Measurements from ENCODE around the gene SPPL3. TPM values are rescaled to one million over a fixed set of nuclear protein-coding genes. Genes with fewer than 3 reads are reported as not detected.

Gene SPPL3
- polyA plus RNA-seq, 4 donors, result 73.1 to 93.3 (median 85.5) TPM

DNA sequence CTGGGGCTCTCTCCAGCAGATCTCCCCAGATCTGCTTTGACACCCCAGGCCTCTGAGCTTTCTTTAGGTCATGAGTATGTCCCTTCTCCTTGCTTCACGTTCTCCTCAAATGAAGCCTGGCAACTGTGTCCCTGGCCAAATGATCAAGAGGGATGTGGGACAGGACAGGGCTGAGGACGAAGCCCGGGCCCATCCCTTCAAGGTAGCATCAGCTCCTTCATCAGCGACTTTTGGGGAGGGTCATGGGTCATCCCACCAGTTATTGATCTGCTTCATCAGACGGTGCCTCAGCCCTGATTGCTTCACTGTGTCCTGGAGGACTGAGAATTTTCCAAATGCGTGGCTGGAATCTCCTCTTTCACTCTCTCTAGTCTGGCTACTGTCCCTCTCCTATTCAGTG, 146.2 kb downstream of the SPPL3 start:
- no peak for DNase-seq (ENCODE audit: low read depth in 4 of 4, low spot score in 3 of 4)

DNA sequence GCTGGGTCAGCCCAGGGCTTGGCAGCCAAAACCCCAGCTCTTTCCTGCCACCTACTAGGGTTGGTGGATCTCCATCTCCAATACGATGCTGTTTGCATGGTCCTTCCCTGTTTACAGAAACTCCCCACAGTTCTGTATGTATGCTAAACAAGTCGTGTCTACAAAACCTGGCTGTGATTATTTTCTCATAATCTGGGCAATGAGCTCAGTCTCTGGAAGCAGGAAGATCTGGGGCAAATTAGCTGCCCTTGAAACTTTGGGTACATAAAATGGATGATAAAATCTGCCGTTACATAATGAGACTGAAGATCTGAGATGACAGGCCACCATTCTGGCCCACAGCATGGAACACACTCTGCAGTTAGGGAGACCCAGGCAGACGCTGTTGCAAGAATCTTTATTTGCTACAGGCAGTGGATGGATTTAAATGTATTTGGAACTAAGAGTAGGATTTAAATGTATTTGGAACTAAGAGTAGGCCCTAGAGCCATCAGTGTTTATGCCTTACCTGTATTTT, 146.9 kb downstream of the SPPL3 start:
- no peak for DNase-seq (ENCODE audit: low read depth in 4 of 4, low spot score in 3 of 4)

DNA sequence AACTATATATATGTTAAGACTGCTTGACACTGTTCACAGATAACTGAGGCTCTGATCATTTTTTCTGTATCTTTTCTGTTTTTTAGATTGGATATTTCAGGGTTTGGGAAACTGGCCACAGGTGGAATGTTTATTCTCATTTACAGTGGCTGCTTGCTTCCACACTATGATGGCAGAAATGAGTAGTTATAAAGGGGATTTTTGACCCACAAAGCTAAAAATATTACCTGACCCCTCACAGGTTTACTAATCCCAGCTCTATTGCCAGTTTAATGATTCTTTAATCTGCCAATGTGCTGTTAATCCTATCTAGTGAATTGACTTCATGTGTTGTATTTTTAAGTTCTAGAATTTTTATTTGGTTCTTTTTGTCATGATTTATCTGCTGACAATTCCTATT, 148.9 kb downstream of the SPPL3 start:
- no peak for DNase-seq (ENCODE audit: low read depth in 4 of 4, low spot score in 3 of 4)

DNA sequence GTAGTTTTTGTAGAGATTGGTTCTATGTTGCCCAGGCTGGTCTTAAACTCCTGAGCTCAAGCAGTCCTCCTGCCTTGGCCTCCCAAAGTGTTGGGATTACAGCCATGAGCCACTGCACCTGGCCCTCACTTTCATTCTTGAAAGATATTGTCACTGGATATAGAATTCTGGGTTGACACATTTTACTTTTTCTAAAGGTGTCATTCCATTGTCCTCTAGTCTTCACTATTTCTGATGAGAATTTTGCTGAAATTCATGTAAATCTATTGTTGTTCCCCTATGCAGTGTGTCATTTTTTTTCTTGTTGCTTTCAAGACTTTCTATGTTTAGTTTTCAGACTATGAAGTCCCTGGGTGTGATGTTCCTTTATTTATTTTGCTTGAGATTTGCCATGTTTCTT, 149.4 kb downstream of the SPPL3 start:
- DNase-seq (ENCODE audit: low read depth in 4 of 4, low spot score in 3 of 4), result no peak

DNA sequence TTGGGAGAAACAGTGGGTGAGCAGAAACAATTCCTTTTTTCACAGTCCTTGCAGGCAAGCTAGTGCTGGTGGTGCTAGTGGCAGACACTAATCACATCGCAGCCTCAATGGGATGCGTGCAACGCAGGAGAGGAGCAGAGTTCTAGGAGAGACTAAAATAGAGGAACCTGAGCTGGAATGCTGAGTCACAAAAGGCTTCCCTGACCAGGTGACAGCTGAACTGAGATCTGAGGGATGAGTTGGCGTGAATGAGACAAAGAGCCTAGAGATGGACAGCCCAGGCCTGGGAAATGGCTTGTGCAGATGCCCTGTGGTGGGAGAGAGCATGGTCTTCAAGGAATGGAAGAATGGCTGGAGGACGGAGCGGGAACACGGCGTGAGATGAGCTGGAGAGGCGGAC, 152.8 kb downstream of the SPPL3 start:
- no peak for DNase-seq (ENCODE audit: low read depth in 4 of 4, low spot score in 3 of 4)

DNA sequence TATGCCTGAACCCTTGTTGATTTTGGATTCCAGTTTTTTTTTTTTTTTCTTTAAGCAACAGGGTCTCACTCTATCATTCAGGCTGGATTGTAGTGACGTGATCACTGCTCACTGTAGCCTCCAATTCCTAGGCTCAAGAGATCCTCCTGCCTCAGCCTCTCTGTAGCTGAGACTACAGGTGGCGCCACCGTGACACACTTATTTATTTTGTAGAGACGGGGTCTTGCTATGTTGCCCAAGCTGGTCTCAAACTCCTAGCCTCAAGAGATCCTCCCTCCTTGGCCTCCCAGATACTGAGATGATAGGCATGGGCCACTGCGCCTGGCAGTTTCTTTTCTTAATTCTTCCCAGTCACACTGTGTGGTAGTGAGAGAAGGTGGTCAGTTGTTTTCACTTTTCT, 153.4 kb downstream of the SPPL3 start:
- no peak for DNase-seq (ENCODE audit: low read depth in 4 of 4, low spot score in 3 of 4)

DNA sequence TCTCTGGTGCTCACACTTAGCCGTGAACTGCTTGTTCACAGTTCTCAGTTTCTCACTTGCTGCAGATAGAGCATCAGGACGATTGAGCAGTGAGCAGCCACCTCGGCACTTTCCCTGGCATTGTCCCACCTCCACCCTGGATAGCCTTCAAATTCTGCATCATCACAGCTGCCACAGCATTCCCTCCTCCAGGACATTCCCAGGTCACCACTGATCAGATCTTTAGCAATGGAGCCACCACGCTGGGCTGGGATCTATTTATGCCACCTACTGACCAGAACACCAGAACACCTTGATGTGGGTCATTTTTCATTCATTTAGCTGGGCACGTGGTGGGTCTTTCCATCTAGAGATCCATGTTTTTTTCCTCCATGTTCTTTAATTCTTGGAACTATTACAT, 154.9 kb downstream of the SPPL3 start:
- no peak for DNase-seq (ENCODE audit: low read depth in 4 of 4, low spot score in 3 of 4)

DNA sequence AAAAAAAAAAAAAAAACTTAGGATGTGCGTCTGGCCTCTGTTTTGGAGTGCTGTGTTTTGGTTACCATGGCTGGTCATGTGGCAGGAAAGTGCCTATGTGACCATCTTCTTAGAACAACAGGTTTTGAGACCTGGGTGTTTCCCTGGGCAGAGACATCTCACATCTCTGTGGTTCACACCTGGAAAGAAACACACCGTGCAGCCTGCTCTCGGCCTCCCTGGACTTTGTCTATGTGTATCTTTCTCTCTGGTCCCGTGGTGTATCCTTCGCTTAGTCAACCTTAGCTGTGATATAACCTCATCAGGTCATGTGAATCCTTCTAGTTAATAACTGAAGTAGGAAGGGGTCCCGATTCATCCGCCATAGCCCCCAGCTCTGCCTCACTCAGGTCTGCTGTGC, 155.9 kb downstream of the SPPL3 start:
- DNase-seq (ENCODE audit: low read depth in 4 of 4, low spot score in 3 of 4), result no peak

DNA sequence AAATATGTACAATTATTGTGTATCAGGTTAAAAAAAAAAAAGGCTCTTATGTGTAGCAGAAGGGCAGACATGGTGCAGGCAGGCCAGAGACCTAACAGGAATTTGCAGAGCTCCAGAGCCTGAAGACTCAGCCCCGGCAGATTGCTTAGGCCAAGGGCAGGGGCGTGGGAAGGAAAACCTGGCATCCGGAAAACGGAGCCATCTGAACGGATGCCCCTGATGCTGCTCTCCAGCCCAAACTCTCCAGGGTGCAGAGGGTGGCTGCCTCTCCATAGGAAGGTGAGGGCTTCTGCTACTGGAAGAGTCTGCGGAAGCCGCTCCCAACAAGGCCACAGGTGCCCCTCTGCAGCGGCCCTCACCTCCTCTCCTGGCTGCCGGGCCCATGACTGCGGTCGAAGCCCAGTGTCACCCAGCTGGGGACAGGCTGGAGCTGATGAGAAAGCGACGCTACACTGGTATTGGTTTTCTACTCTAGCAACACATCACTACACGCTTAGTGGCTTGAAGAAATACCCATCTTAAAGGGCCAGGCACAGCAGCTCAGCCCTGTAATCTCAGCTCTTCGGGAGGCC, 159.2 kb downstream of the SPPL3 start:
- no peak for DNase-seq (ENCODE audit: low read depth in 4 of 4, low spot score in 3 of 4)

DNA sequence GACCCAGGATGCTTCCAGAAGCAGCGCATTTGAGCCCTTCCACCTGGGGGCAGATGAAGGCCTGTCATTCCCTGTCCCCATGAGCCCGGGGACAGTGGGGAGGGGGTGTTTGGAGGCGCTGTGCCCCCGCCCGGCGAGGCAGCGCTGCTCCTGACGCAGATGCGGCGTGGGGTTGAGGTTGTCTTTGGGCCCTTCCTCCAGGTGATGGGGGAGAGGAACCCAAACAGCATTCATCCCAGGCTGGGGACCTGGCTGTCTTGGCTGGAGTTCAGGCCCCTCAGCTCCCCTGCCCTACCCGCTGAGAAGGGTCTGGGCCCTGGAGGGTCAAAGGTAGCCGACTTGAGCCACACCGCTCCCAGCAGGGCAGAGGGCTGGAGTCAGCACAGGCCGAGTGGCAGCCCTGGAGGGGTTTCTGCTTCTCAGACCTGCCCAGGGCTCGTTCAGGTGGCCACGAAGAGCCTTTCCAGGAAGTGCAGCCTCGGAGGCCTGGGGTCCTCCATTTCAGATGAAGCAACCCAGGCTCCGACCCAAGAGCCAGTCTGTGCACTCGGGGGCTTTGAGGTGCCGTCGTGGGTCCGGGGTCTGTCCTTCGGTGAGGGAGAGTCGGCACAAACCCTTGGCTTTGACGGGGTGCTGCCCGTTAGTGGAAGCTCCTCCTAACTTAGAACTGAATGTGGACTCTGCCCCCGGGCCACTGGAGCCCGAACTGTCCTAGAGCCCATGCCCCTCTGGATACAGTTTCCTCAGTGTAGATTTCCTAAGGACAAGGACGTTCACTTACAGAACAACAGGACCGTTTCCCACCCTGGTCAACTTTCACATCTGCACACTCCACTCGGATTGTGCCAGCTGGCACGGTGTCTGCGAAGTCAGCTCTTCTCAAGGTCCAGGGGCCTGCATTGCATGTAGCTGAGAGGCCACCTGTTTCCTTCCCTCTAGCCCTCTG, 162.4 kb downstream of the SPPL3 start:
- no peak for DNase-seq (ENCODE audit: low read depth in 4 of 4, low spot score in 3 of 4)

DNA sequence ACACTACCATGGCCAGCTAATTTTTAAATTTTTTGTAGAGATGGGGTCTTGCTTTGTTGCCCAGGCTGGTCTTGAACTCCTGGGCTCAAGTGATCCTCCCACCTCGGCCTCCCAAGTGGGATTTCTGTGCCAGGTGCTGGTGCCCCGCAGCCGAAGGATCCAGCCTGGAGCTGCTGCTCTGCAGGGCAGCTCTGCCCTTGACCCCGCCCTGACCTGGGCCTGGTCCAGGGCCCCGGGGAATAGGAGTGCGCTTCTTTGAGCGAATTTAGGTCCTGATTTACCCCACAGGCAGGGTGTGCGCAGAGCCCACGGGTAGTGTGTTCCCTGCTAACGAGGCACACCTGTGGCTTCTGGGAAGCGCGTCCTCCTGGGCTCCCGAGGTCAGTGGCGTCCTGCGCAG, 163.3 kb downstream of the SPPL3 start:
- DNase-seq (ENCODE audit: low read depth in 4 of 4, low spot score in 3 of 4), result no peak

DNA sequence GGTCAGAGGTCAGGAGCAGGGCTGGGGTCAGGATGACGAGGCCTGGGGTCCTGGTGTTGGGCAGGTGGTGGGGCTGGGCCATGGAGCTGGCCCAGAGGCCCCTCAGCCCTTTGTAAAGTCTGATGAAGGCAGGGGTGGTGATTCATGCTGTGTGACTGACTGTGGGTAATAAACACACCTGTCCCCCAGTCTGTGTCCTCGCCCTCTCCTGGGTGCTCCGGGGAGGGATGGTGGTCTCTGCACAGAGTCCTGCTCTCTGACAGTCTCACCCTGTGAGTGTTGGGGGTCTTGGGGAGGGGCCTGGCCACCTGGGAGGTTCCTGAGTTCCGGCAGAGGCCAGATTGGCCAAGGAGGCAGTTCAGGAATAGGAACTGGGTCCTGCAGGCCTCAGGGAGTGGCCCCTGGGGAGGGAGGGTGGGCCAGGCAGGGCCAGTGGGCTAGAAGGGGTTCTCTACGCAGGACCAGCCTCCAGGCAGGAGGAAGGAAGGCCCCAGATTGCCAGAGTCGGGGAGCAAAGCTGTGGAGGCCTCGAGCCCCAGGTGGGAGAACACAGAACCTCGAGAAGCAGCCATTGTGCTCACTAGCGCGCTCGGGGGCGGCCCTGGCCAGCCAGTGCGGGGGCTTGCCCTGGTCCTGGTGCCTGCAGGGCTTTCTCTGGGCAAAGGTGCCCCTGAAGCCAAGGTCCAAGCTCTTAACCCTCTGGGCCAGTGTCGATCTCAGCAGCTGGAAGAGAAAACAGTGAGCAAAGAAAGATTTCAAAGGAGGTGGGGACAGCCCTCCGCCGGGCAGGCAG, 164.1 kb downstream of the SPPL3 start:
- no peak for DNase-seq (ENCODE audit: low read depth in 4 of 4, low spot score in 3 of 4)

DNA sequence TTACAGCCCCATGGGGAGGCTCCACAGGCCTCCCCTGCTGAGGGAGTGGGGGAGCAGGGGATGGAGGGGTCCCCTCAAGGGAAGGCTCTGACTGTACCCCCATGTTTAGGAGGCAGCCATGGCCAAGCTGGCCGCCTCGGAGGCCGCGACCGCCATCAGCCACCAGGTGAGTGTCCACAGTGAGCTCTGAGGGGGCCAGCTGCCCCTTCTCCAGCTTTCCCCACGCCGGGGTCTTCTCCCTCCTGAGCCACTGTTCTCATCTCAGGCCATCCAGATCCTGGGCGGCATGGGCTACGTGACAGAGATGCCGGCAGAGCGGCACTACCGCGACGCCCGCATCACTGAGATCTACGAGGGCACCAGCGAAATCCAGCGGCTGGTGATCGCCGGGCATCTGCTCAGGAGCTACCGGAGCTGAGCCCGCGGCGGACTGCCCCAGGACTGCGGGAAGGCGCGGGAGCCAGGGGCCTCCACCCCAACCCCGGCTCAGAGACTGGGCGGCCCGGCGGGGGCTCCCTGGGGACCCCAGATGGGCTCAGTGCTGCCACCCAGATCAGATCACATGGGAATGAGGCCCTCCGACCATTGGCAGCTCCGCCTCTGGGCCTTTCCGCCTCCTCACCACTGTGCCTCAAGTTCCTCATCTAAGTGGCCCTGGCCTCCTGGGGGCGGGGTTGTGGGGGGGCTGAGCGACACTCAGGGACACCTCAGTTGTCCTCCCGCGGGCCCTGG, 165.0 kb downstream of the SPPL3 start:
- no peak for DNase-seq (ENCODE audit: low read depth in 4 of 4, low spot score in 3 of 4)

DNA sequence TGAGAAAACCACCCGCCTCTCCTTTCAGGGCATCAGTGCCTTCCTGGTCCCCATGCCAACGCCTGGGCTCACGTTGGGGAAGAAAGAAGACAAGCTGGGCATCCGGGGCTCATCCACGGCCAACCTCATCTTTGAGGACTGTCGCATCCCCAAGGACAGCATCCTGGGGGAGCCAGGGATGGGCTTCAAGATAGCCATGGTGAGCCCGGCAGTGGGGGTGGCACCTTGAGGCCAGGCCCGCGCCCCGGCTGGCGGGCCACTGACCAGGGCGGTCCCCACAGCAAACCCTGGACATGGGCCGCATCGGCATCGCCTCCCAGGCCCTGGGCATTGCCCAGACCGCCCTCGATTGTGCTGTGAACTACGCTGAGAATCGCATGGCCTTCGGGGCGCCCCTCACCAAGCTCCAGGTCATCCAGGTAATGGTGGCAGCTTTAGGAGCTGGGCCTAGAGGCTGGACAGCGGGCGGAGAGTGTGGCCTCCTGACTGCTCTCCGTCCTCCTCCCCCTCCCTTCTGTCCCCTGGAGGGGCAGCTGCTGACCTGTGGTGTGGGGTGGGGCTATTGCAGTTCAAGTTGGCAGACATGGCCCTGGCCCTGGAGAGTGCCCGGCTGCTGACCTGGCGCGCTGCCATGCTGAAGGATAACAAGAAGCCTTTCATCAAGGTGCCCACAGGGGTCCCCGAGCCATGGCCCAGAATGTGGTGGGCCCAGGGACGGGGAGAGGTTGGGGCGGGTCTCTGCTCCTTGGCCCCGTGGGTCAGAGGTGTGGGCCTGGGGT, 165.7 kb downstream of the SPPL3 start:
- no peak for DNase-seq (ENCODE audit: low read depth in 4 of 4, low spot score in 3 of 4)

DNA sequence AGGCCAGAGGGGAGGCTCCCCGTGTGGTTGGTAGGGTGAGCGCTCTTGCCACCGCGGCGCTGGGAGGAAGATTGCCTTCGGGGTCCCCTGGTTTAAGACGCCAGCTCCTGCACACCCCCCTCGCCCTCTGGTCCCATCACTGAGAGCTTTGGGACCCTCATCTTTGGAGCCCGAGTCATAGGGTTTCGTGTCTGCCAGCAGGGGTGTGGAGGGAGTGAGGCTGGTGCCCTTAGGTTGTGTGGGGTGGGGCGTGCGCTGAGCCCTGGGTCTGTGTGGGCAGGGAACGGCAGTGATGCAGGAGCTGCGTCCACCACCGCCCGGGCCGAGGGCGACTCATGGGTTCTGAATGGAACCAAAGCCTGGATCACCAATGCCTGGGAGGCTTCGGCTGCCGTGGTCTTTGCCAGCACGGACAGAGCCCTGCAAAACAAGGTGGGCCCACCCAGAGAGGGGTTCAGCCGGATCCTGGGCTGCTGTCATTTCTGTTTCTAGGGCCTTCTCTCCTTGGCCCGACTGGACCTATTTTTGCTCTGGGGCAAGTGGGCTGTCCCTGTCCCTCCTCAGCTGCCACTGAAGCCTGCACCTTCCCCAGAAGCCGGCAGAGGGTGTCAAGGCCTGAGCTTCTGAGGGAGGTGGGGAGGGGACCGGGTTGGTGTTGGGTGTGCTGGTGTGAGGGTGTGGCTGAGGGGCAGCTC, 166.5 kb downstream of the SPPL3 start:
- no peak for DNase-seq (ENCODE audit: low read depth in 4 of 4, low spot score in 3 of 4)

DNA sequence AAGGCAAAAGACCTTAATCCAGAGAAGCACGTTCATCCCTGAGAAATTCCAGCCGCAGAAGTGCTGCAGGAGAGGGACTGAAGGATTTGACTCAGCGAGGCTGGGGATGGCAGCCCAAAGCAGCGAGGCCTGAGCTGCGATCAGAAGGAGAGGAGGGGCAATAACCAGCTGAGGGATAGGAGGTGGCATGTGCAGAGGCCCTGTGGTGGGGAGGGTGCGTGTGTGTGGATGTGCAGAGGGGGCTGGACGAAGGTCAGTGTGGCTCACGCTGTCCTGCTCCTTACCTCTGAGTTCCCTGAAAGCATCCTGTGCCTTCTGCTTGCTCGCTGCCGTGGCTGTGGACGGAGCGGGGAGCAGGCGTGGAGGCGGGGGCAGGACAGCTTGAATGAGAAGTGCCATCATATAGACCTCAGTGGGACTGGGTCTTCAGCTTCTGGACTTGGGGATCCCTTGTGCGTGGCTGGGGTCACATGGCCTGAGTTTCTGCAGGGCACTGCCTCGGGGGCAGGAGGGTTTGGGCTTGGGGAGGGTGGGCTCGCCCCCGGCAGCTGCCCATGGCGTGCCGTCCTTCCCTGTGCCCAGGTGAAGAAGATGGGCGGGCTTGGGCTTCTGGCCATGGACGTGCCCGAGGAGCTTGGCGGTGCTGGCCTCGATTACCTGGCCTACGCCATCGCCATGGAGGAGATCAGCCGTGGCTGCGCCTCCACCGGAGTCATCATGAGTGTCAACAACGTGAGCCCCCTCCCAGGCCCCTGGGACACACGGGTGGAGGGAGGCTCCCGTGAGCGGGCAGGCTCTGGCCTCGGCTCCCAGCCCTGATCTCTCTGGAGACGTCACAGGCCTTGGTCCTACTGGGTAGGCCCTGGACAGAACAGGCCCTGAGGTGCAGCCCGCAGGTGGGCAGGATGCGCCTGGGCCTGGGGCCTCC, 167.5 kb downstream of the SPPL3 start:
- no peak for DNase-seq (ENCODE audit: low read depth in 4 of 4, low spot score in 3 of 4)

DNA sequence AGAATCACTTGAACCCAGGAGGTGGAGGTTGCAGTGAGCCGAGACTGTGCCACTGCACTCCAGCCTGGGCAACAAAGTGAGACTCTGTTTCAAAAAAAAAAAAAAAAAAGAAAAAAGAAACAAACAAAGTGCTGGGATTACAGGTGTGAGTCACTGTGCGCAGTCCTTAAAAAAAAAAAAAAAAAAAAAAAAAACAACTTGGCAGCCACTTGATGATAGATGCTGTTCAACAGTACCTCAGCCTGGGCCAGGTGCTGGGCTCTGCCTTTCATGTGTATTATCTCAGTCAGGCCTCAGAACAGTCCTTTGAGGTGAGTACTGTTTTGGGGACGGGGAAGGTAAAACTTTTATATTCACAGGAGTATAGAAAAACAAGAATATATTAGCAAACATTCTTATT, 169.0 kb downstream of the SPPL3 start:
- DNase-seq (ENCODE audit: low read depth in 4 of 4, low spot score in 3 of 4), result no peak

DNA sequence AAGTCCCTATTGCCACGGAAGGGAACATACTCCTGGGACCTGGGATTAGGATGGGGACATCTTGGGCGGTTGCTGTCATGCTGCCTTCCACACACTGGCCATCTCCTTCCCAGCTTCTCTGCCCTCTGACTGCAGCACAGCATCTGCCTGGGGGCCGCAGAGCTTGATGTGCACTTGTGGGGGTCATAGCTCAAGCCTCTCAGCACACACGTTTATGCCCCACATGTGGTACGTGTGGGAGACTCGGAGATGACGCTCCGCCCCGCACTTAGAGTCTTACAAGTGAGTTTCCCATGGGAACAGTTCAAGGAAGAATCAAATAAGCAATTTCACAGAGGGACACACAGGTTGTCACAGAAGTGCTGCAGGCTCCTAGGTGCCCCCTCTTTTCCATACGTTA, 169.9 kb downstream of the SPPL3 start:
- DNase-seq (ENCODE audit: low read depth in 4 of 4, low spot score in 3 of 4), result no peak
